ENCODE results near the gene PTPRT. TPM values are rescaled to one million over a fixed set of nuclear protein-coding genes. Genes with fewer than 3 reads are reported as not detected.

Gene PTPRT
- total and polyA plus RNA-seq, 2 of the 4 experiments (the other 2 are of a cell fraction): not detected

GRCh38 chr20:42364446-42364845 lies 825.3 kb downstream of the PTPRT start:
- dilution Hi-C loops (cut with HindIII; ENCODE audit: low sequenced_read_pairs, unreplicated experiment): no loop called here
- Histone ChIP-seq H3K4ac (ENCODE audit: low read depth, low read length) (no peak overlapping the region), H3K9me1 (ENCODE audit: insufficient read depth, low read length) (no peaks in the 10 kb centered on the region), H2BK120ac (ENCODE audit: low read depth, low read length) (no peak overlapping the region), H3K4me1 (ENCODE audit: control insufficient read depth, insufficient read depth, low read length) (no peaks in the 10 kb centered on the region), H3K79me1 (ENCODE audit: low read depth in 1 of 2, low read length in 2 of 2) (no peaks in the 10 kb centered on the region), H3K4me3 (ENCODE audit: insufficient read depth, low read depth, low read length) (no peak overlapping the region), H2AK9ac (replicated peaks; ENCODE audit: low read depth, low read length, poor library complexity) (no peak overlapping the region), H3K56ac (ENCODE audit: extremely low read depth, insufficient read depth, low read length) (no peak overlapping the region), H3K9ac (ENCODE audit: low read depth, low read length) (no peak overlapping the region), H4K5ac (ENCODE audit: low read depth, low read length) (no peak overlapping the region), H3K36me3 (ENCODE audit: control insufficient read depth, insufficient read depth, low read length) (no peaks in the 10 kb centered on the region), H3K18ac (ENCODE audit: low read depth, low read length) (no peak overlapping the region), H4K8ac (ENCODE audit: low read depth in 2 of 2, low read length in 2 of 2) (no peak overlapping the region), H2AFZ (replicated peaks; ENCODE audit: low read length, poor library complexity) (no peak overlapping the region), H3K4me2 (ENCODE audit: low read depth, low read length) (no peak overlapping the region), H3K27me3 (ENCODE audit: control insufficient read depth, insufficient read depth, low read length) (no peaks in the 10 kb centered on the region), H3K27ac (ENCODE audit: insufficient read depth, low read length) (no peak overlapping the region), H2BK15ac (ENCODE audit: low read depth, low read length) (no peak overlapping the region), H2AK5ac (ENCODE audit: low read depth, low read length) (no peak overlapping the region), H4K20me1 (ENCODE audit: insufficient read depth, low read length) (no peaks in the 10 kb centered on the region), H2BK5ac (ENCODE audit: low read depth, low read length, poor library complexity, severe bottlenecking) (no peak overlapping the region), H3K23ac (ENCODE audit: low read depth, low read length) (no peak overlapping the region), H3K14ac (replicated peaks; ENCODE audit: low read depth, low read length) (no peak overlapping the region), H3K9me3 (ENCODE audit: control insufficient read depth, insufficient read depth, low read length) (peaks cover 36% of the 10 kb centered on the region), H2BK20ac (ENCODE audit: low read depth, low read length) (no peak overlapping the region), H4K91ac (ENCODE audit: insufficient read depth, low read depth, low read length) (no peak overlapping the region)
- ATAC-seq (ENCODE audit: low read depth) (no peak), DNase-seq (no peak)
- no TSS peak for BruUV-seq (replicated peaks)
- no peak for TF ChIP-seq BHLHE40 (IDR thresholded peaks at IDR 0.05; ENCODE audit: low read depth, low read length)
- TF ChIP-seq NFE2L2 (IDR thresholded peaks at IDR 0.05; ENCODE audit: low read depth, low read length): no peak
- TF ChIP-seq SMC3 (IDR thresholded peaks at IDR 0.05; ENCODE audit: low read depth, low read length): no peak
- TF ChIP-seq CHD1 (IDR thresholded peaks at IDR 0.05; ENCODE audit: low read depth, low read length): no peak
- no peak for TF ChIP-seq MAZ (IDR thresholded peaks at IDR 0.05; ENCODE audit: borderline replicate concordance, low read depth, low read length)
- TF ChIP-seq ELK1 (IDR thresholded peaks at IDR 0.05; ENCODE audit: borderline replicate concordance, low read depth, low read length): no peak
- TF ChIP-seq USF2 (IDR thresholded peaks at IDR 0.05; ENCODE audit: low read depth, low read length): no peak
- no peak for TF ChIP-seq FOS (IDR thresholded peaks at IDR 0.05; ENCODE audit: low read depth, low read length)
- TF ChIP-seq MAFK (IDR thresholded peaks at IDR 0.05; ENCODE audit: low read depth, low read length): no peak
- intact Hi-C loops (cut with micrococcal nuclease): no loop called here
- ChIA-PET POLR2A (ENCODE audit: unreplicated experiment) (no interaction called here), CTCF (no interaction called here)
- in situ Hi-C loops (cut with MboI; ENCODE audit: low sequenced_read_pairs): no loop called here
- WGBS, 2 experiments (ENCODE audit: extremely low coverage in 2 of 2, insufficient read length in 1 of 2): no CpG with 5 or more reads among the region's 2 CpGs

Data from IMR-90 (cell line).